Measurements from ENCODE around the gene GIMAP7.

Gene GIMAP7

DNA sequence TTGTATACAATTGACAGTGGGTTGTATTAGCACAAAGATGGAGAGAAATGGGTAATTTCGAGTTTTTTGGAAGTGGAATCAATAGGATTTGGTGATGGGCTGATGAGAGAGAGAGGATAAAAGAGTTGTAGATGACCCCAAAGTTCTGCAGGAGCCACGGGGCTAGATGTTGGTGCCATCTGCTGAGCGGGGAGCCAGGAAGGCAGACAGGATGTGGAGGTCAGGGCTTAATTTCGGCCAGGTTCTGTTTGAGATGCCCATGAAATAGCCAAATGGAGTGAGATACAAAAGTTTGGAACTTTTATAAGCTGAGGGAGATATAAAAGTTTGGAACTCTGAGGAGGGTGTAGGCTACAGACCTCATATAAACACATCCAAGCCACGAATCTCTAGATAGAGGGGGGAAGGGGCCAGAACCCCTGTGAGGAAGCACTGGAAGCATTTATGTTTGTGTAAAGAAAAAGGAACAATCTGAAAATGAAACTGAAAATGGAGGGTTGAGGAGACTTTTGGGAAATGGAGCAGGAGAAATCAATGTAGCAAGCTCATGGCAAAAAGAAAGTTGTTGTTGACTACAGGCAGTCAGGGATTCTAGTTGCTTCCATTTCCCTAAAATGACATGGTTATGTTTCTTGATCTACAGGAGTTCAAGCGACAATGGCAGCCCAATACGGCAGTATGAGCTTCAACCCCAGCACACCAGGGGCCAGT lies 54.7 kb downstream of the GIMAP7 start:
- H3K4me3 Mint-ChIP-seq: peak overlapping the region; percentile 80

More for the DNA sequence above, 54.7 kb downstream of the GIMAP7 start:
- no peak for ATAC-seq
- Mint-ChIP-seq H3K27ac (peak overlapping the region; percentile 92), H3K27me3 (no peaks in the 10 kb centered on the region), H3K9me3 (peaks cover 18% of the 10 kb centered on the region), H3K36me3 (ENCODE audit: low read depth) (peaks cover 49% of the 10 kb centered on the region), H3K4me1 (peaks cover 52% of the 10 kb centered on the region)
- DNase-seq: no peak
